ENCODE measurements around the gene GTF2F2. TPM values are rescaled to one million over a fixed set of nuclear protein-coding genes. Genes with fewer than 3 reads are reported as not detected.

Gene GTF2F2
- total RNA-seq, 1 experiment from 2014 or later, result 21.7 TPM

DNA sequence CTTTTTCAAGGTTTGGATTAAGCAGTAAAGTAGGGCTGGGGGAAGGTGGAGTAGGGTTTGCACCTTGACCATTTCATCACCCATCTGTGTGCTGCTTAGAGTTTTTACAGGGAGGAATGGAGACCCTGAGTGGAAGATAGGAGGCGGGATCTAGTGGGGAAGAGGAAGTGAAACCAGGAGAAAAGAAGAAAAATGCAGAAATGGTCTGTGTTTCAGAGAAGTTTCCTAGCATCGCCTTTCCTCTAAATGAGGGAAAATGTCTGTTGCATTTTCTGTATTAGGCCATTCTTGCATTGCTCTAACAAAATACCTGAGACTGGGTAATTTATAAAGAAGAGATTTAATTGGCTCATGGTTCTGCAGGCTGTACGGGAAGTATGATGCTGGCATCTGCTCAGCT, 156.6 kb downstream of the GTF2F2 start:
- ChIA-PET POLR2A (no interaction called here), CTCF (no interaction called here)
- H3K9me3 ChIP-seq (ENCODE audit: control insufficient read depth, insufficient read depth, low read depth, low read length), result no peaks in the 10 kb centered on the region
- DNase-seq (ENCODE audit: low read depth, low spot score) (no peak), ATAC-seq (no peak)
- H3K4me3 ChIP-seq (ENCODE audit: low read depth in 2 of 2, low read length in 2 of 2), result no peak overlapping the region
- no peaks in the 10 kb centered on the region for H3K27me3 ChIP-seq (ENCODE audit: control insufficient read depth, insufficient read depth, low read length)
- H3K27ac ChIP-seq (ENCODE audit: low read length), result no peak overlapping the region
- no TSS peak for BruUV-seq (replicated peaks)
- no peaks in the 10 kb centered on the region; the same call in 1 of the 2 replicates for H3K36me3 ChIP-seq (ENCODE audit: control insufficient read depth, insufficient read depth, low read length)
- H3K4me1 ChIP-seq (ENCODE audit: control insufficient read depth, insufficient read depth, low read length), result peaks cover 9% of the 10 kb centered on the region; the same call in 1 of the 2 replicates
- in situ Hi-C loops (cut with HindIII; ENCODE audit: low pct_unique_long_range_greater_than_20kb, low sequenced_read_pairs), result no loop called here
- intact Hi-C loops (cut with micrococcal nuclease; ENCODE audit: unreplicated experiment), result no loop called here
- TF ChIP-seq TCF7L2 (IDR thresholded peaks at IDR 0.05; ENCODE audit: low read depth, low read length) (no peak), SIN3A (IDR thresholded peaks at IDR 0.05; ENCODE audit: borderline replicate concordance, insufficient read depth, low read depth, low read length) (no peak), POLR2AphosphoS5 (IDR thresholded peaks at IDR 0.05; ENCODE audit: low read depth, low read length) (no peak)
- TF ChIP-seq, protein P1, sequence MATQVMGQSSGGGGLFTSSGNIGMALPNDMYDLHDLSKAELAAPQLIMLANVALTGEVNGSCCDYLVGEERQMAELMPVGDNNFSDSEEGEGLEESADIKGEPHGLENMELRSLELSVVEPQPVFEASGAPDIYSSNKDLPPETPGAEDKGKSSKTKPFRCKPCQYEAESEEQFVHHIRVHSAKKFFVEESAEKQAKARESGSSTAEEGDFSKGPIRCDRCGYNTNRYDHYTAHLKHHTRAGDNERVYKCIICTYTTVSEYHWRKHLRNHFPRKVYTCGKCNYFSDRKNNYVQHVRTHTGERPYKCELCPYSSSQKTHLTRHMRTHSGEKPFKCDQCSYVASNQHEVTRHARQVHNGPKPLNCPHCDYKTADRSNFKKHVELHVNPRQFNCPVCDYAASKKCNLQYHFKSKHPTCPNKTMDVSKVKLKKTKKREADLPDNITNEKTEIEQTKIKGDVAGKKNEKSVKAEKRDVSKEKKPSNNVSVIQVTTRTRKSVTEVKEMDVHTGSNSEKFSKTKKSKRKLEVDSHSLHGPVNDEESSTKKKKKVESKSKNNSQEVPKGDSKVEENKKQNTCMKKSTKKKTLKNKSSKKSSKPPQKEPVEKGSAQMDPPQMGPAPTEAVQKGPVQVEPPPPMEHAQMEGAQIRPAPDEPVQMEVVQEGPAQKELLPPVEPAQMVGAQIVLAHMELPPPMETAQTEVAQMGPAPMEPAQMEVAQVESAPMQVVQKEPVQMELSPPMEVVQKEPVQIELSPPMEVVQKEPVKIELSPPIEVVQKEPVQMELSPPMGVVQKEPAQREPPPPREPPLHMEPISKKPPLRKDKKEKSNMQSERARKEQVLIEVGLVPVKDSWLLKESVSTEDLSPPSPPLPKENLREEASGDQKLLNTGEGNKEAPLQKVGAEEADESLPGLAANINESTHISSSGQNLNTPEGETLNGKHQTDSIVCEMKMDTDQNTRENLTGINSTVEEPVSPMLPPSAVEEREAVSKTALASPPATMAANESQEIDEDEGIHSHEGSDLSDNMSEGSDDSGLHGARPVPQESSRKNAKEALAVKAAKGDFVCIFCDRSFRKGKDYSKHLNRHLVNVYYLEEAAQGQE (IDR thresholded peaks at IDR 0.05; ENCODE audit: insufficient read depth in 1 of 2, low read depth in 2 of 2, low read length in 1 of 2), result no peak
- TF ChIP-seq, protein P2, sequence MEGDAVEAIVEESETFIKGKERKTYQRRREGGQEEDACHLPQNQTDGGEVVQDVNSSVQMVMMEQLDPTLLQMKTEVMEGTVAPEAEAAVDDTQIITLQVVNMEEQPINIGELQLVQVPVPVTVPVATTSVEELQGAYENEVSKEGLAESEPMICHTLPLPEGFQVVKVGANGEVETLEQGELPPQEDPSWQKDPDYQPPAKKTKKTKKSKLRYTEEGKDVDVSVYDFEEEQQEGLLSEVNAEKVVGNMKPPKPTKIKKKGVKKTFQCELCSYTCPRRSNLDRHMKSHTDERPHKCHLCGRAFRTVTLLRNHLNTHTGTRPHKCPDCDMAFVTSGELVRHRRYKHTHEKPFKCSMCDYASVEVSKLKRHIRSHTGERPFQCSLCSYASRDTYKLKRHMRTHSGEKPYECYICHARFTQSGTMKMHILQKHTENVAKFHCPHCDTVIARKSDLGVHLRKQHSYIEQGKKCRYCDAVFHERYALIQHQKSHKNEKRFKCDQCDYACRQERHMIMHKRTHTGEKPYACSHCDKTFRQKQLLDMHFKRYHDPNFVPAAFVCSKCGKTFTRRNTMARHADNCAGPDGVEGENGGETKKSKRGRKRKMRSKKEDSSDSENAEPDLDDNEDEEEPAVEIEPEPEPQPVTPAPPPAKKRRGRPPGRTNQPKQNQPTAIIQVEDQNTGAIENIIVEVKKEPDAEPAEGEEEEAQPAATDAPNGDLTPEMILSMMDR (IDR thresholded peaks at IDR 0.05), result no peak

DNA sequence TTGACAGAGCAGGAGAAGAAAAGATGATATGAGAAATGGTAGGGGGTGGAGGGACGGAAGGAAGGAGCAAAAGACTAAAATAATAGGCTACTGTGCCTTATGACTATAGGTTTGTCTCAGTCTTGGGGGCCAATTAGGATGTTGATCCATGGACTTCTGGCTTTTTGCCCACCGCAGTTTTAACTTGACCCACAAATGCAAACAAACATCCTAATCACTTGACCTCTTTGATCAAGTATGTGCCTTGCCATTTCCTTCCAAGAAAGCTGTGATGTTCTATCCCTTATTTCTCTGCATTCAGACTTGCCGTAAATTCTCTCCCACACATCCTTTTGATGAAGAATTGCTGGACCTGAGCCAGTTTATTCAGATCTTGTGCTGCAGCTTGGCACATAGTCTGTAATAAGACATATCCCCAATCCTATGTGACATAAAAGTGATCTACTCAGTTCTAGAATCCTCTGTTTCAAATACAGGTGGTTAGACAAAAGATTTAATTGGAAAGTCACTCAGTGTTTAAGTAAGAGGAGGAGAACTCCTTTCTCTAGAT, 157.9 kb downstream of the GTF2F2 start:
- ATAC-seq (no peak), DNase-seq (ENCODE audit: low read depth, low spot score) (no peak)
- Histone ChIP-seq H3K4me1 (ENCODE audit: control insufficient read depth, insufficient read depth, low read length) (peaks cover 9% of the 10 kb centered on the region; the same call in 1 of the 2 replicates), H3K9me3 (ENCODE audit: control insufficient read depth, insufficient read depth, low read depth, low read length) (no peaks in the 10 kb centered on the region), H3K27me3 (ENCODE audit: control insufficient read depth, insufficient read depth, low read length) (no peaks in the 10 kb centered on the region), H3K4me3 (ENCODE audit: low read depth in 2 of 2, low read length in 2 of 2) (no peak overlapping the region), H3K36me3 (ENCODE audit: control insufficient read depth, insufficient read depth, low read length) (no peaks in the 10 kb centered on the region), H3K27ac (ENCODE audit: low read length) (no peak overlapping the region)
- CTCF ChIA-PET, result no interaction called here
- intact Hi-C loops (cut with micrococcal nuclease; ENCODE audit: unreplicated experiment) (no loop called here), in situ Hi-C loops (cut with HindIII; ENCODE audit: low pct_unique_long_range_greater_than_20kb, low sequenced_read_pairs) (no loop called here)
- POLR2A ChIA-PET, result no interaction called here
- TF ChIP-seq, protein P2 (IDR thresholded peaks at IDR 0.05), result no peak
- TF ChIP-seq POLR2AphosphoS5 (IDR thresholded peaks at IDR 0.05; ENCODE audit: low read depth, low read length) (no peak), SIN3A (IDR thresholded peaks at IDR 0.05; ENCODE audit: borderline replicate concordance, insufficient read depth, low read depth, low read length) (no peak), TCF7L2 (IDR thresholded peaks at IDR 0.05; ENCODE audit: low read depth, low read length) (no peak)
- TF ChIP-seq, protein P1 (IDR thresholded peaks at IDR 0.05; ENCODE audit: insufficient read depth in 1 of 2, low read depth in 2 of 2, low read length in 1 of 2), result no peak
- no TSS peak for BruUV-seq (replicated peaks)

Data from Panc1 (cell line).